SK-N-SH (cell line): ENCODE results near the gene MRPL58. TPM values are rescaled to one million over a fixed set of nuclear protein-coding genes. Genes with fewer than 3 reads are reported as not detected.

ENCODE experiments used
- CTCF ChIA-PET: fragments of 300-600, 350-600 bp; formaldehyde crosslinking; extraction: SDS; loops from one replicate; lab custom pipeline; 2021; lab: Yijun Ruan, JAX
- POLR2A ChIA-PET: fragments of 350-600 bp; sonication (Branson Sonifier 250); formaldehyde crosslinking; extraction: SDS; loops from one replicate; lab custom pipeline; 2020; ENCODE audit warnings: antibody characterized with exemption, inconsistent platforms; lab: Yijun Ruan, JAX
- DNase-seq: peaks from one replicate; pipeline ENCODE4 v3.0.0; 2012
- H2AFZ ChIP-seq: fragments of 200-600 bp; sonication (generic); 2 replicates; pipeline ENCODE4 v1.8.1; 2016; ENCODE audit warnings: antibody characterized with exemption, mild to moderate bottlenecking, low read depth
- H3F3A ChIP-seq: fragments of 200-600 bp; sonication (generic); replicated peaks from 2 replicates; pipeline ENCODE3; 2016; ENCODE audit warnings: antibody characterized with exemption, mild to moderate bottlenecking; ENCODE audit not compliant: insufficient read depth
- H3K27ac ChIP-seq, 2 experiments: fragments of 200-500 bp in 1 of 2; fragments of 200-600 bp in 1 of 2; sonication (Bioruptor generic) in 1 of 2; sonication (generic), shearing (Covaris generic) in 1 of 2; 2 replicates each; pipeline versions ENCODE4 v1.5.1 to v1.6.1; 2014 to 2016; ENCODE audit warnings: low read depth in 2 of 2, inconsistent platforms in 1 of 2, low read length in 1 of 2, mild to moderate bottlenecking in 1 of 2, mixed read lengths in 1 of 2
- H3K27me3 ChIP-seq: fragments of 200-600 bp; sonication (generic), shearing (Covaris generic); 2 replicates; pipeline ENCODE4 v1.6.1; 2016; ENCODE audit warnings: mixed run types; ENCODE audit not compliant: insufficient read depth
- H3K36me3 ChIP-seq, 2 experiments: fragments of 200-500 bp in 1 of 2; fragments of 200-600 bp in 1 of 2; sonication (Bioruptor generic) in 1 of 2; sonication (generic) in 1 of 2; replicated peaks in 1 of 2; 2 replicates each; pipeline versions ENCODE3 to v1.5.1; 2014 to 2016; ENCODE audit warnings: low read length in 1 of 2, mild to moderate bottlenecking in 1 of 2; ENCODE audit not compliant: insufficient read depth in 2 of 2, control insufficient read depth in 1 of 2
- H3K4me1 ChIP-seq, 2 experiments: fragments of 200-500 bp in 1 of 2; fragments of 200-600 bp in 1 of 2; sonication (Bioruptor generic) in 1 of 2; sonication (generic), shearing (Covaris generic) in 1 of 2; 2 replicates each; pipeline versions ENCODE4 v1.5.1 to v1.6.1; 2014 to 2016; ENCODE audit warnings: low read depth in 1 of 2, low read length in 1 of 2, mixed run types in 1 of 2; ENCODE audit not compliant: insufficient read depth in 2 of 2, control insufficient read depth in 1 of 2
- H3K4me2 ChIP-seq: fragments of 200-600 bp; sonication (generic), shearing (Covaris generic); 2 replicates; pipeline ENCODE4 v1.6.1; 2017; ENCODE audit warnings: mixed run types
- H3K4me3 ChIP-seq, 2 experiments: fragments of 200-500 bp in 1 of 2; fragments of 200-600 bp in 1 of 2; sonication (Bioruptor generic) in 1 of 2; sonication (generic), shearing (Covaris generic) in 1 of 2; 2 replicates each; pipeline versions ENCODE4 v1.5.1 to v1.8.1; 2014 to 2016; ENCODE audit warnings: low read depth in 2 of 2, inconsistent platforms in 1 of 2, low read length in 1 of 2, mild to moderate bottlenecking in 1 of 2, mixed read lengths in 1 of 2, moderate library complexity in 1 of 2
- H3K79me2 ChIP-seq: fragments of 200-600 bp; sonication (generic); 2 replicates; pipeline ENCODE4 v1.8.1; 2017; ENCODE audit warnings: mild to moderate bottlenecking; ENCODE audit not compliant: insufficient read depth
- H3K9ac ChIP-seq: fragments of 200-600 bp; sonication (generic); 2 replicates; pipeline ENCODE4 v1.6.1; 2017; ENCODE audit warnings: mixed run types
- H3K9me2 ChIP-seq: fragments of 200-600 bp; sonication (generic); 2 replicates; pipeline ENCODE4 v1.6.1; 2017; ENCODE audit warnings: mixed run types
- H3K9me3 ChIP-seq: fragments of 200-600 bp; sonication (generic); 2 replicates; pipeline ENCODE4 v1.6.1; 2017; ENCODE audit warnings: mixed run types, mild to moderate bottlenecking, moderate library complexity
- H4K20me1 ChIP-seq: fragments of 200-600 bp; sonication (generic); 2 replicates; pipeline ENCODE4 v1.6.1; 2017; ENCODE audit warnings: mild to moderate bottlenecking, mixed run types; ENCODE audit not compliant: insufficient read depth
- CTCF ChIP-seq: fragments of 200-600 bp; sonication (generic); IDR thresholded peaks from 2 replicates; pipeline ENCODE4 v1.6.1; 2017; ENCODE audit warnings: antibody characterized with exemption, mild to moderate bottlenecking, moderate library complexity
- ELF1 ChIP-seq: IDR thresholded peaks from 2 replicates; pipeline ENCODE4 v1.4.0; 2012
- EP300 ChIP-seq, 2 experiments: IDR thresholded peaks; 2 replicates each; pipeline versions ENCODE4 v1.4.0 to v1.6.1; 2012; ENCODE audit warnings: borderline replicate concordance in 1 of 2, low read depth in 1 of 2, low read length in 1 of 2
- EZH2phosphoT487 ChIP-seq: fragments of 200-600 bp; sonication (generic); IDR thresholded peaks from 2 replicates; pipeline ENCODE4 v1.6.1; 2017; ENCODE audit warnings: low read depth, mixed run types, mild to moderate bottlenecking, antibody characterized with exemption, moderate library complexity, borderline replicate concordance
- FOSL2 ChIP-seq: IDR thresholded peaks from 2 replicates; pipeline ENCODE4 v1.4.0; 2012; ENCODE audit warnings: low read depth, mild to moderate bottlenecking, moderate library complexity, borderline replicate concordance
- FOXJ3 ChIP-seq: sonication (generic); formaldehyde crosslinking; IDR thresholded peaks from 2 replicates; pipeline ENCODE4 v1.5.1; 2020; ENCODE audit warnings: mild to moderate bottlenecking, missing genetic modification reagents
- GABPA ChIP-seq: IDR thresholded peaks from 2 replicates; pipeline ENCODE4 v1.4.0; 2012; ENCODE audit warnings: low read depth, mild to moderate bottlenecking
- JUND ChIP-seq: IDR thresholded peaks from 2 replicates; pipeline ENCODE4 v1.4.0; 2012
- MAX ChIP-seq: IDR thresholded peaks from 2 replicates; pipeline ENCODE4 v1.4.0; 2012; ENCODE audit warnings: low read depth
- MXI1 ChIP-seq: IDR thresholded peaks from 2 replicates; pipeline ENCODE4 v1.6.1; 2012; ENCODE audit warnings: mild to moderate bottlenecking, low read depth, low read length, improper control_type of control experiment
- NFIC ChIP-seq: IDR thresholded peaks from 2 replicates; pipeline ENCODE4 v1.4.0; 2012; ENCODE audit warnings: borderline replicate concordance
- PBX3 ChIP-seq: IDR thresholded peaks from 2 replicates; pipeline ENCODE4; 2012
- RCOR1 ChIP-seq: fragments of 150-350 bp; IDR thresholded peaks from 2 replicates; pipeline ENCODE4 v1.6.1; 2017; ENCODE audit warnings: antibody characterized with exemption, low read length
- REST ChIP-seq: IDR thresholded peaks from 2 replicates; pipeline ENCODE4 v1.6.1; 2012; ENCODE audit warnings: mild to moderate bottlenecking, low read depth, low read length, moderate library complexity
- SMC3 ChIP-seq: IDR thresholded peaks from 2 replicates; pipeline ENCODE4 v1.6.1; 2012; ENCODE audit warnings: low read depth, low read length, improper control_type of control experiment
- TAF1 ChIP-seq: IDR thresholded peaks from 2 replicates; pipeline ENCODE4 v1.6.1; 2012; ENCODE audit warnings: low read depth, mild to moderate bottlenecking, low read length, moderate library complexity, borderline replicate concordance
- USF1 ChIP-seq: IDR thresholded peaks from 2 replicates; pipeline ENCODE4 v1.4.0; 2012; ENCODE audit warnings: low read depth, borderline replicate concordance
- USF2 ChIP-seq: fragments of 150-350 bp; IDR thresholded peaks from 2 replicates; pipeline ENCODE4 v1.6.1; 2017; ENCODE audit warnings: antibody characterized with exemption, low read length, low read depth, borderline replicate concordance
- YY1 ChIP-seq: IDR thresholded peaks from 2 replicates; pipeline ENCODE4 v1.4.0; 2012; ENCODE audit warnings: low read depth, mild to moderate bottlenecking
- ZBTB33 ChIP-seq: IDR thresholded peaks from 2 replicates; pipeline ENCODE4 v1.4.0; 2012; ENCODE audit warnings: low read depth, borderline replicate concordance
- WGBS: methylation state at CpG from one replicate; pipeline ENCODE4 v1.1.6; 2017; ENCODE audit warnings: low lambda C conversion rate; 5-methylcytosine and 5-hydroxymethylcytosine counted together
- polyA plus RNA-seq, 3 experiments: library from polyadenylated mRNA; depleted of rRNA; stranded (reverse); fragments of >200 nt; gene quantifications; 2 replicates each; pipeline ENCODE4 v1.2.3, GENCODE V29; 2012

The MRPL58 gene
- polyA plus RNA-seq, 1 of the 3 experiments (the other 2 are of a cell fraction) = 87.3 TPM

GRCh38 chr17:75019146-75019545 lies 6.7 kb downstream of the MRPL58 start (continued):
- no peak for TF ChIP-seq USF2
- TF ChIP-seq CTCF = no peak
- TF ChIP-seq EP300 (IDR thresholded peaks at IDR 0.05; ENCODE audit: borderline replicate concordance in 1 of 2, low read depth in 1 of 2, low read length in 1 of 2) = no peak
- no peak for TF ChIP-seq RCOR1
- TF ChIP-seq YY1 = no peak
- no peak for TF ChIP-seq FOXJ3 (CRISPR knock-in tag)
- no peak for TF ChIP-seq TAF1

- WGBS = 95% methylated on average over 3 of the region's 3 CpGs
- H3K27me3 ChIP-seq = no peaks in the 10 kb centered on the region
- H3K79me2 ChIP-seq = peaks cover 28% of the 10 kb centered on the region
- H3K4me2 ChIP-seq = no peak overlapping the region
- no peaks in the 10 kb centered on the region for H3K4me1 ChIP-seq
- H3K4me3 ChIP-seq = no peak overlapping the region
- H3K9ac ChIP-seq = no peak overlapping the region
- no peak overlapping the region for H3K27ac ChIP-seq
- CTCF ChIA-PET = interaction anchor here (0.9 to 2.9 kb wide), 2 partner anchors 58 to 95 kb away, joined by 3 to 18 read pairs; no protein-coding TSS in a partner anchor
- POLR2A ChIA-PET = interaction anchor here (0.6 to 1.0 kb wide), 3 partner anchors 8 to 28 kb away, joined by 3 to 6 read pairs (median 5); no protein-coding TSS in a partner anchor
- H3K9me2 ChIP-seq = no peaks in the 10 kb centered on the region
- peaks cover 17 to 40% of the 10 kb centered on the region in 2 experiments for H3K36me3 ChIP-seq
- H3K9me3 ChIP-seq = no peaks in the 10 kb centered on the region
- DNase-seq = no peak
- H4K20me1 ChIP-seq = no peaks in the 10 kb centered on the region
- H2AFZ ChIP-seq = no peak overlapping the region
- H3F3A ChIP-seq = no peaks in the 10 kb centered on the region
- TF ChIP-seq SMC3 (no peak), MXI1 (no peak), NFIC (no peak), JUND (no peak), REST (no peak), USF1 (no peak), ZBTB33 (no peak), MAX (no peak), USF2 (no peak), ELF1 (no peak), GABPA (no peak), FOSL2 (no peak), EZH2phosphoT487 (no peak), FOXJ3 (CRISPR knock-in tag) (no peak), YY1 (no peak), PBX3 (no peak)
These were observed 7.2 kb downstream of the MRPL58 start for GRCh38 chr17:75019710-75020109.
